Measurements from ENCODE around the gene LRRC42.
"Not testable (repeated sequence)": the region's sequence is repeated elsewhere in the genome, so short reads cannot be mapped to it uniquely, and the experiment has no call there.

Gene LRRC42

GRCh38 chr1:54002544-54003248 lies 56.5 kb downstream of the LRRC42 start:
- H3K36me3 ChIP-seq (ENCODE audit: control insufficient read depth in 5 of 5, insufficient read depth in 5 of 5, low read length in 5 of 5) = no peaks in the 10 kb centered on the region
- no peak overlapping the region for H3K4me3 ChIP-seq (ENCODE audit: low read depth in 1 of 5, low read length in 5 of 5)
- H3K27ac ChIP-seq (ENCODE audit: low read depth, low read length) = no peak overlapping the region

GRCh38 chr1:54003249-54003646 lies 57.1 kb downstream of the LRRC42 start:
- Histone ChIP-seq H3K9me3 (ENCODE audit: control insufficient read depth in 5 of 5, low read length in 5 of 5) (no peaks in the 10 kb centered on the region), H3K27me3 (ENCODE audit: control insufficient read depth in 5 of 5, insufficient read depth in 4 of 5, low read length in 5 of 5) (peaks cover 0 to 6% (median 0%) of the 10 kb centered on the region in 5 donors), H3K4me1 (ENCODE audit: control insufficient read depth in 5 of 5, insufficient read depth in 5 of 5, low read length in 5 of 5) (no peaks in the 10 kb centered on the region), H3K27ac (ENCODE audit: low read depth, low read length) (no peak overlapping the region), H3K4me3 (ENCODE audit: low read depth in 1 of 5, low read length in 5 of 5) (no peak overlapping the region), H3K36me3 (ENCODE audit: control insufficient read depth in 5 of 5, insufficient read depth in 5 of 5, low read length in 5 of 5) (no peaks in the 10 kb centered on the region), H3K9ac (ENCODE audit: low read length in 5 of 5) (no peak overlapping the region)

More at GRCh38 chr1:54002544-54003248, 56.5 kb downstream of the LRRC42 start:
- Histone ChIP-seq H3K27me3 (ENCODE audit: control insufficient read depth in 5 of 5, insufficient read depth in 4 of 5, low read length in 5 of 5) (peaks cover 0 to 6% (median 0%) of the 10 kb centered on the region in 5 donors), H3K4me1 (ENCODE audit: control insufficient read depth in 5 of 5, insufficient read depth in 5 of 5, low read length in 5 of 5) (no peaks in the 10 kb centered on the region), H3K9me3 (ENCODE audit: control insufficient read depth in 5 of 5, low read length in 5 of 5) (no peaks in the 10 kb centered on the region), H3K9ac (ENCODE audit: low read length in 5 of 5) (no peak overlapping the region)

GRCh38 chr1:54003750-54004480 lies 57.8 kb downstream of the LRRC42 start:
- H3K27me3 ChIP-seq (ENCODE audit: control insufficient read depth in 5 of 5, insufficient read depth in 4 of 5, low read length in 5 of 5); H3K9me3 ChIP-seq (ENCODE audit: control insufficient read depth in 5 of 5, low read length in 5 of 5); H3K9ac ChIP-seq (ENCODE audit: low read length in 5 of 5); H3K4me1 ChIP-seq (ENCODE audit: control insufficient read depth in 5 of 5, insufficient read depth in 5 of 5, low read length in 5 of 5); H3K27ac ChIP-seq (ENCODE audit: low read depth, low read length); H3K4me3 ChIP-seq (ENCODE audit: low read depth in 1 of 5, low read length in 5 of 5); H3K36me3 ChIP-seq (ENCODE audit: control insufficient read depth in 5 of 5, insufficient read depth in 5 of 5, low read length in 5 of 5): not testable (repeated sequence)

- H3K4me1 ChIP-seq (ENCODE audit: control insufficient read depth in 5 of 5, insufficient read depth in 5 of 5, low read length in 5 of 5) = no peaks in the 10 kb centered on the region
- no peak overlapping the region for H3K27ac ChIP-seq (ENCODE audit: low read depth, low read length)
- no peaks in the 10 kb centered on the region for H3K9me3 ChIP-seq (ENCODE audit: control insufficient read depth in 5 of 5, low read length in 5 of 5)
- H3K27me3 ChIP-seq (ENCODE audit: control insufficient read depth in 5 of 5, insufficient read depth in 4 of 5, low read length in 5 of 5) = peaks cover 0 to 6% (median 5%) of the 10 kb centered on the region in 5 donors
- no peak overlapping the region for H3K9ac ChIP-seq (ENCODE audit: low read length in 5 of 5)
- H3K4me3 ChIP-seq (ENCODE audit: low read depth in 1 of 5, low read length in 5 of 5) = no peak overlapping the region
- H3K36me3 ChIP-seq (ENCODE audit: control insufficient read depth in 5 of 5, insufficient read depth in 5 of 5, low read length in 5 of 5) = no peaks in the 10 kb centered on the region
Measured at GRCh38 chr1:54004481-54005049, 58.4 kb downstream of the LRRC42 start.

GRCh38 chr1:54006508-54006907 lies 60.4 kb downstream of the LRRC42 start:
- H3K27ac ChIP-seq (ENCODE audit: low read depth, low read length) = no peak overlapping the region
- no peaks in the 10 kb centered on the region for H3K9me3 ChIP-seq (ENCODE audit: control insufficient read depth in 5 of 5, low read length in 5 of 5)
- peaks cover 0 to 8% (median 5%) of the 10 kb centered on the region in 5 donors for H3K27me3 ChIP-seq (ENCODE audit: control insufficient read depth in 5 of 5, insufficient read depth in 4 of 5, low read length in 5 of 5)
- H3K4me3 ChIP-seq (ENCODE audit: low read depth in 1 of 5, low read length in 5 of 5) = no peak overlapping the region
- H3K9ac ChIP-seq (ENCODE audit: low read length in 5 of 5) = no peak overlapping the region
- H3K4me1 ChIP-seq (ENCODE audit: control insufficient read depth in 5 of 5, insufficient read depth in 5 of 5, low read length in 5 of 5) = no peaks in the 10 kb centered on the region
- H3K36me3 ChIP-seq (ENCODE audit: control insufficient read depth in 5 of 5, insufficient read depth in 5 of 5, low read length in 5 of 5) = no peaks in the 10 kb centered on the region

GRCh38 chr1:54007613-54008012 lies 61.5 kb downstream of the LRRC42 start:
- no peaks in the 10 kb centered on the region for H3K4me1 ChIP-seq (ENCODE audit: control insufficient read depth in 5 of 5, insufficient read depth in 5 of 5, low read length in 5 of 5)

GRCh38 chr1:54008876-54009275 lies 62.7 kb downstream of the LRRC42 start:
- Histone ChIP-seq H3K9ac (ENCODE audit: low read length in 5 of 5) (no peak overlapping the region), H3K4me1 (ENCODE audit: control insufficient read depth in 5 of 5, insufficient read depth in 5 of 5, low read length in 5 of 5) (no peaks in the 10 kb centered on the region), H3K4me3 (ENCODE audit: low read depth in 1 of 5, low read length in 5 of 5) (no peak overlapping the region), H3K27me3 (ENCODE audit: control insufficient read depth in 5 of 5, insufficient read depth in 4 of 5, low read length in 5 of 5) (peaks cover 3 to 17% (median 12%) of the 10 kb centered on the region in 5 donors), H3K27ac (ENCODE audit: low read depth, low read length) (no peak overlapping the region), H3K36me3 (ENCODE audit: control insufficient read depth in 5 of 5, insufficient read depth in 5 of 5, low read length in 5 of 5) (no peaks in the 10 kb centered on the region), H3K9me3 (ENCODE audit: control insufficient read depth in 5 of 5, low read length in 5 of 5) (no peaks in the 10 kb centered on the region)

More at GRCh38 chr1:54007613-54008012, 61.5 kb downstream of the LRRC42 start:
- H3K4me3 ChIP-seq (ENCODE audit: low read depth in 1 of 5, low read length in 5 of 5) = no peak overlapping the region
- no peaks in the 10 kb centered on the region for H3K36me3 ChIP-seq (ENCODE audit: control insufficient read depth in 5 of 5, insufficient read depth in 5 of 5, low read length in 5 of 5)
- no peak overlapping the region for H3K9ac ChIP-seq (ENCODE audit: low read length in 5 of 5)
- peaks cover 3 to 13% (median 6%) of the 10 kb centered on the region in 5 donors for H3K27me3 ChIP-seq (ENCODE audit: control insufficient read depth in 5 of 5, insufficient read depth in 4 of 5, low read length in 5 of 5)
- no peak overlapping the region for H3K27ac ChIP-seq (ENCODE audit: low read depth, low read length)
- no peaks in the 10 kb centered on the region for H3K9me3 ChIP-seq (ENCODE audit: control insufficient read depth in 5 of 5, low read length in 5 of 5)

- Histone ChIP-seq H3K27me3 (ENCODE audit: control insufficient read depth in 5 of 5, insufficient read depth in 4 of 5, low read length in 5 of 5) (peaks cover 3 to 22% (median 14%) of the 10 kb centered on the region in 5 donors), H3K9ac (ENCODE audit: low read length in 5 of 5) (no peak overlapping the region)
Measured at GRCh38 chr1:54009406-54009805, 63.3 kb downstream of the LRRC42 start.

GRCh38 chr1:54010415-54011117 lies 64.4 kb downstream of the LRRC42 start:
- H3K27ac ChIP-seq (ENCODE audit: low read depth, low read length) = no peak overlapping the region
- no peaks in the 10 kb centered on the region for H3K4me1 ChIP-seq (ENCODE audit: control insufficient read depth in 5 of 5, insufficient read depth in 5 of 5, low read length in 5 of 5)
- no peak overlapping the region for H3K4me3 ChIP-seq (ENCODE audit: low read depth in 1 of 5, low read length in 5 of 5)
- peaks cover 3 to 24% (median 14%) of the 10 kb centered on the region in 5 donors for H3K27me3 ChIP-seq (ENCODE audit: control insufficient read depth in 5 of 5, insufficient read depth in 4 of 5, low read length in 5 of 5)
- no peaks in the 10 kb centered on the region for H3K36me3 ChIP-seq (ENCODE audit: control insufficient read depth in 5 of 5, insufficient read depth in 5 of 5, low read length in 5 of 5)
- no peaks in the 10 kb centered on the region for H3K9me3 ChIP-seq (ENCODE audit: control insufficient read depth in 5 of 5, low read length in 5 of 5)
- peak overlapping the region in 1 of 5 donors; percentile 28 for H3K9ac ChIP-seq (ENCODE audit: low read length in 5 of 5)

More at GRCh38 chr1:54009406-54009805, 63.3 kb downstream of the LRRC42 start:
- Histone ChIP-seq H3K36me3 (ENCODE audit: control insufficient read depth in 5 of 5, insufficient read depth in 5 of 5, low read length in 5 of 5) (no peaks in the 10 kb centered on the region), H3K4me3 (ENCODE audit: low read depth in 1 of 5, low read length in 5 of 5) (no peak overlapping the region), H3K9me3 (ENCODE audit: control insufficient read depth in 5 of 5, low read length in 5 of 5) (no peaks in the 10 kb centered on the region), H3K27ac (ENCODE audit: low read depth, low read length) (no peak overlapping the region), H3K4me1 (ENCODE audit: control insufficient read depth in 5 of 5, insufficient read depth in 5 of 5, low read length in 5 of 5) (no peaks in the 10 kb centered on the region)

Data from subcutaneous abdominal adipose tissue (tissue), 5 donors.